Right lobe of liver (tissue), 6 donors: ENCODE measurements around the gene NCL. TPM values are rescaled to one million over a fixed set of nuclear protein-coding genes. Genes with fewer than 3 reads are reported as not detected.

Source experiments
- ATAC-seq, 4 donors: fragments of 200-7000 bp; cut with Tn5 transposase; one replicate each; pipeline ENCODE4 v1.9.1; 2020; ENCODE audit warnings: mild to moderate bottlenecking in 4 of 4, moderate library complexity in 4 of 4
- DNase-seq, 3 donors: peaks; one replicate each; pipeline ENCODE4 v3.0.0-alpha.2; 2020
- H3K27ac ChIP-seq, 3 donors: fragments of 200-600 bp; one replicate each; pipeline ENCODE4 v1.8.0; 2022
- H3K27me3 ChIP-seq, 2 donors: fragments of 200-600 bp; one replicate each; pipeline ENCODE4 v1.8.0; 2022
- H3K36me3 ChIP-seq, 4 donors: fragments of 200-600 bp; sonication (generic) in 1 of 4; one replicate each; pipeline versions ENCODE4 v1.5.1 to v1.8.0; 2017 to 2022; ENCODE audit warnings: control low read depth in 1 of 4
- H3K4me1 ChIP-seq, 4 donors: fragments of 200-600 bp; sonication (generic) in 1 of 4; one replicate each; pipeline versions ENCODE4 v1.5.1 to v1.8.0; 2017 to 2022; ENCODE audit warnings: control low read depth in 1 of 4
- H3K4me3 ChIP-seq, 3 donors: fragments of 200-600 bp; one replicate each; pipeline ENCODE4 v1.8.0; 2022
- H3K9me3 ChIP-seq, 4 donors: fragments of 200-600 bp; sonication (generic) in 1 of 4; one replicate each; pipeline versions ENCODE4 v1.5.1 to v1.8.0; 2017 to 2022; ENCODE audit warnings: control low read depth in 1 of 4
- CTCF ChIP-seq, 4 donors: fragments of 200-600 bp in 3 of 4; fragments of 450-650 bp in 1 of 4; IDR thresholded peaks; one replicate each; pipeline versions ENCODE4 v1.5.1 to v1.8.0; 2016 to 2022; ENCODE audit warnings: antibody characterized with exemption in 4 of 4, mild to moderate bottlenecking in 2 of 4
- POLR2A ChIP-seq: fragments of 450-650 bp; IDR thresholded peaks from one replicate; pipeline ENCODE4 v1.6.1; 2017; ENCODE audit warnings: antibody characterized with exemption, mild to moderate bottlenecking
- WGBS: methylation state at CpG from one replicate; pipeline ENCODE4 v1.1.6; 2018; ENCODE audit warnings: low coverage, low lambda C conversion rate; ENCODE audit not compliant: insufficient coverage; ENCODE audit errors: missing lambda C conversion rate; 5-methylcytosine and 5-hydroxymethylcytosine counted together
- intact Hi-C, 2 donors: fragments of 100-400 bp; cut with DNase I; formaldehyde crosslinking; loops; one replicate each; pipeline versions ENCODE4 v1.11.2 to v1.14.1; 2022
- total RNA-seq, 6 experiments: library from RNA; depleted of rRNA in 2 of 6; stranded (reverse); fragments of >200 nt in 2 of 6; fragmentation: NEBNext Ultra II Directional in 3 of 6; extraction: Animal tissue kit (Norgen Biotek cat#: 25700) in 3 of 6; gene quantifications; one replicate each; pipeline versions ENCODE4 v1.1.0 to v1.2.4, GENCODE V29; 2016 to 2023
- donor health status: DM: no; HTN: yes; CAD: no.
- donor health status: DM: no; HTN: no; CAD: no.
- donor health status: DM: no; HTN: no; CAD: no.
- donor health status: DM: no; HTN: yes; CAD: no.
- donor health status: DM: no; HTN: yes; CAD: no.

NCL gene
- total RNA-seq, 6 experiments from 2014 or later: 78.8 to 203 (median 146) TPM

DNA sequence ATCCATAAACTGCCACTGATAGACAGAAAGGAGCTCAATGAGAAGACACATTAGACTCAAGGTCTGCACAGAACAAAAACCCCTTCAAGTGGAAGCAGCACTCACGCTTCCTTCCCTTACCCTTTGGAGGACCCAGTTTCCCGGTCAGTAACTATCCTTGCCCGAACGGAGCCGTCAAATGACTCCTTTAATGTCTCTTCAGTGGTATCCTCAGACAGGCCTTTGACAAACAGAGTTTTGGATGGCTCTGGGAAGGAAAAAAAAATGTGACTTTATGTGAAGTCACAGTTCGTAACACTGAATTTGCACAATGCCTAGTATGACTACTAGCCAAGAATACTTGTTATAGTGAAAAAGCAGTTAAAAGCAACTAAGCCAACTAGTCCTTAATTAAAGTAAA lies 8.4 kb downstream of the NCL start:
- Histone ChIP-seq H3K27ac (no peak overlapping the region), H3K36me3 (peaks cover 42 to 79% (median 63%) of the 10 kb centered on the region in 4 donors), H3K4me1 (no peaks in the 10 kb centered on the region), H3K9me3 (no peaks in the 10 kb centered on the region), H3K4me3 (no peak overlapping the region), H3K27me3 (no peaks in the 10 kb centered on the region)
- TF ChIP-seq POLR2A: no peak
- WGBS: 88% methylated on average over 6 of the region's 6 CpGs
- intact Hi-C loops: loop anchor here in 1 of 2 donors (10.0 kb wide), 2 partner anchors 231 to 361 kb away; no protein-coding TSS in a partner anchor
- ATAC-seq (no peak), DNase-seq (peak in 1 of 3 donors; percentile 19)

DNA sequence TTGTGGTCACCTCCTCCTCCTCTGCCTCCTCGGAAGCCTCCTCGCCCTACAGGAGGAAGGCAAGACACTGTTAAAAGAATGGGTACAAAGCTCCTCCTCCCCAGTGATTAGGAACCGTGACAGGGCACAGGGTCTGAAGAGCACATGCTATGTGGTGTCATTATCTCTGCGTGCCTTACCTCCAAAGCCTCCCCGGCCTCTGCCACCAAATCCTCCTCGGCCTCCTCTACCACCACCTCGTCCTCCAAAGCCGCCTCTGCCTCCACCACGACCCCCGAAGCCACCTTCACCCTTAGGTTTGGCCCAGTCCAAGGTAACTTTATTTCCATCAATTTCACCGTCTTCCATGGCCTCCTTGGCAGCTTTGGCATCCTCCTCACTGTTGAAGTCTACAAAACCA lies 9.1 kb downstream of the NCL start:
- H3K4me3 ChIP-seq: no peak overlapping the region
- H3K36me3 ChIP-seq: peaks cover 42 to 72% (median 57%) of the 10 kb centered on the region in 4 donors
- 80% methylated on average over 7 of the region's 11 CpGs for WGBS
- peak in 1 of 3 donors; percentile 39 for DNase-seq
- no peaks in the 10 kb centered on the region for H3K4me1 ChIP-seq
- ATAC-seq: no peak
- no peak overlapping the region for H3K27ac ChIP-seq
- no peak for TF ChIP-seq POLR2A
- TF ChIP-seq CTCF (IDR thresholded peaks at IDR 0.05): no peak
- H3K27me3 ChIP-seq: no peaks in the 10 kb centered on the region
- H3K9me3 ChIP-seq: no peaks in the 10 kb centered on the region
- intact Hi-C loops: loop anchor here in 1 of 2 donors (10.0 kb wide), 2 partner anchors 230 to 360 kb away; no protein-coding TSS in a partner anchor

- intact Hi-C loops: loop anchor here in 1 of 2 donors (10.0 kb wide), 2 partner anchors 230 to 360 kb away; no protein-coding TSS in a partner anchor
- H3K4me1 ChIP-seq: no peaks in the 10 kb centered on the region
- TF ChIP-seq POLR2A: no peak
- TF ChIP-seq CTCF (IDR thresholded peaks at IDR 0.05): no peak
- H3K27me3 ChIP-seq: no peaks in the 10 kb centered on the region
- H3K4me3 ChIP-seq: no peak overlapping the region
- 100% methylated on average over 1 of the region's 4 CpGs for WGBS
- no peak overlapping the region for H3K27ac ChIP-seq
- DNase-seq (peak in 1 of 3 donors; percentile 17), ATAC-seq (no peak)
- H3K36me3 ChIP-seq: peaks cover 33 to 64% (median 51%) of the 10 kb centered on the region in 4 donors
- H3K9me3 ChIP-seq: no peaks in the 10 kb centered on the region
These were observed 9.9 kb downstream of the NCL start for GRCh38 chr2:231454361-231454791.

DNA sequence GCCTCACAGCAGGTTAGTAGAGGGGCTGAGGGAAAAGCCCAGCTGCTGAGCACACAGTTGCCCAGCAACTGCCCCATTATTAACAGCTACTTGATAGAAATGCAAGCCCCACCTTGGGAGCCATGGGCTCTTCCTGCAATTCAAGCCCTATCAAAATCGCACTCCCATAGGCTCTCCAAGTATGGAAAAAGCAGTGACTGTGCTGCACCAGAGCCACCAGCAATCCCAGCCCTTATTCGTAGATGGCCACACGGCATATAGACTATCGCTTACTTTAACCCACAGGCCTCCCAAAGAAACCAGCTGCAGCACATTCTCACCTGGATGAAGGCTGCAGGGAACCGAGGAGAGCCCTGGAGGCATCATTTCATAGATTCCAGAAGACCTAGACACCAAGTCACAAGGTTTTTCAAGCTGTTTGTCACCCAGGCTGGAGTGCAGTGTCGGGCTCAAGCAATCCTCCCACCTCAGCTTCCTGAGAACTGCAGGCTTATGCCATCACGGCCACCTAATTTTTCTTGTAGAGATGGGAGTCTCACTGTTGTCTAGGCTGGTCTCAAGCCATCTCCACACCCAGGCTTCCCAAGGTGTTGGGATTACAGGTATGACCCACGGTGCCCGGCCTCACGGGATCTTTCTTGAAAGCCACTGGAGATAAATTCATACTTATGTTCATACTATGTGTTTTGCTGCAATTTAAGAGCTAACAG lies 11.3 kb downstream of the NCL start:
- Histone ChIP-seq H3K9me3 (no peaks in the 10 kb centered on the region), H3K4me1 (no peaks in the 10 kb centered on the region), H3K27ac (no peak overlapping the region), H3K27me3 (no peaks in the 10 kb centered on the region), H3K36me3 (peaks cover 20 to 50% (median 38%) of the 10 kb centered on the region in 4 donors), H3K4me3 (no peak overlapping the region)
- no peak for TF ChIP-seq POLR2A
- TF ChIP-seq CTCF (IDR thresholded peaks at IDR 0.05): no peak
- intact Hi-C loops: loop anchor here in 1 of 2 donors (10.0 kb wide), 2 partner anchors 228 to 358 kb away; no protein-coding TSS in a partner anchor
- ATAC-seq (peak in 2 of 4 donors; percentile 12 to 17), DNase-seq (peak in 1 of 3 donors; percentile 21)
- WGBS: 86% methylated on average over 5 of the region's 10 CpGs

DNA sequence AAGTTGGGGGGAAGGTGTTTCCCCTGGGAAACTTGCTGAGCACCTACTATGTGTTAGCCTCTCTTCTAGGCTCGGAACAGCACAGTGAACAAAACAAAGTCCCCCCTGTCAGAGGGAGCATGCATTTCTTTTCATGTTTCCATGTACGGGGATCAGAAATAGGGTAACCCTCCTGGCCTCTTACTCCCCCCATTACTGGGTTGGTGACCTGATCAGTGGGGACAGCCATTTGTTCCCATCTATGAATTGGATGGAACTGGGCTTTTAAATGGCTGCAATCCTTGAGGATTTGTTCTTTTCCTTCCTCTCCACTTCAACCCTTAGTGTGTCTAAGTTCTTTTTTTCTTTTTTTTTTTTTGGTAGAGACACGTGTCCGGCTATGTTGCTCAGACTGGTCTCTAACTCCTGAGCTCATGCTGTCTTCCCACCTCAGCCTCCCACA lies 13.7 kb downstream of the NCL start:
- H3K9me3 ChIP-seq: no peaks in the 10 kb centered on the region
- H3K4me3 ChIP-seq: no peak overlapping the region
- ATAC-seq: no peak
- DNase-seq: no peak
- TF ChIP-seq POLR2A: no peak
- no peak for TF ChIP-seq CTCF (IDR thresholded peaks at IDR 0.05)
- WGBS: 77% methylated on average over 2 of the region's 4 CpGs
- H3K36me3 ChIP-seq: peaks cover 7 to 26% (median 17%) of the 10 kb centered on the region in 4 donors
- no peak overlapping the region for H3K27ac ChIP-seq
- H3K27me3 ChIP-seq: no peaks in the 10 kb centered on the region
- intact Hi-C loops: loop anchor here in 1 of 2 donors (10.0 kb wide), 2 partner anchors 226 to 356 kb away; no protein-coding TSS in a partner anchor
- H3K4me1 ChIP-seq: no peaks in the 10 kb centered on the region
